ENCODE measurements around the gene SNAI3.

DNA sequence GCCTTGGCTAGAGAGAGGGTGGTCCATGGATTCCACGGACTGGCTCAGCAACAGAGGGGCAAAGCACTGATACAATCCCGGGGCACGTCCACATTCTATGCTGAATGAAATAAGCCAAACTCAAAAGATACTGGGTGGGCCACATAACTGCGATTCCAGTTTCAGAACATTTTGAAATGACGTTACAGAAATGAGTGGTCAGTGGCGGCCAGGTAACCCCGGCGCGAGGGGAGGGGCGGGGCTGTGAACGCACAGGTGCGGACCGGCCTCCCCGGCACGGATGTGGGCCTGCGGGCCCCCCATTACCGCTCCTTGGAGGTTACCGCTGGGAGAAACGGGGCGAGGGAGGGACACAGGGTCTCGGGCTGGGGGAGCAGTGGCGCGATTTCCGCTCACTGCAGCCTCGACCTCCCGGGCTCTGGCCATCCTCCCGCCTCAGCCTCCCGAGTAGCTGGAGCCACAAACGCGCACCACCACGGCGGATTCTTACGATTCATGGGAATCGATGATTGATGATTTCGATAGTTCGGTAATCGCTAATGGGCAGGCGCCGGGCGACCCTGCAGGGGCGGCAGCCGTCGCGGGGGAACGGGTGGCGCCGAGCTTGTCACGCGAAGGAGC is 24.0 kb downstream of the SNAI3 start:
- TF ChIP-seq, protein P1, sequence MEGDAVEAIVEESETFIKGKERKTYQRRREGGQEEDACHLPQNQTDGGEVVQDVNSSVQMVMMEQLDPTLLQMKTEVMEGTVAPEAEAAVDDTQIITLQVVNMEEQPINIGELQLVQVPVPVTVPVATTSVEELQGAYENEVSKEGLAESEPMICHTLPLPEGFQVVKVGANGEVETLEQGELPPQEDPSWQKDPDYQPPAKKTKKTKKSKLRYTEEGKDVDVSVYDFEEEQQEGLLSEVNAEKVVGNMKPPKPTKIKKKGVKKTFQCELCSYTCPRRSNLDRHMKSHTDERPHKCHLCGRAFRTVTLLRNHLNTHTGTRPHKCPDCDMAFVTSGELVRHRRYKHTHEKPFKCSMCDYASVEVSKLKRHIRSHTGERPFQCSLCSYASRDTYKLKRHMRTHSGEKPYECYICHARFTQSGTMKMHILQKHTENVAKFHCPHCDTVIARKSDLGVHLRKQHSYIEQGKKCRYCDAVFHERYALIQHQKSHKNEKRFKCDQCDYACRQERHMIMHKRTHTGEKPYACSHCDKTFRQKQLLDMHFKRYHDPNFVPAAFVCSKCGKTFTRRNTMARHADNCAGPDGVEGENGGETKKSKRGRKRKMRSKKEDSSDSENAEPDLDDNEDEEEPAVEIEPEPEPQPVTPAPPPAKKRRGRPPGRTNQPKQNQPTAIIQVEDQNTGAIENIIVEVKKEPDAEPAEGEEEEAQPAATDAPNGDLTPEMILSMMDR (IDR thresholded peaks at IDR 0.05), result no peak
- TF ChIP-seq POLR2AphosphoS5 (IDR thresholded peaks at IDR 0.05), result no peak
- no peak for TF ChIP-seq POLR2A (IDR thresholded peaks at IDR 0.05)
- no peak for TF ChIP-seq EP300 (IDR thresholded peaks at IDR 0.05)

Measured in gastroesophageal sphincter (tissue), 3 donors.